SK-N-SH treated with all-trans-retinoic acid at 6 μM for 48 hours (cell line): ENCODE measurements around the gene CELF5.
"Not testable (repeated sequence)": the region's sequence is repeated elsewhere in the genome, so short reads cannot be mapped to it uniquely, and the experiment has no call there.

ENCODE experiments used
- ATAC-seq: fragments of 200-7000 bp; cut with Tn5 transposase; 3 replicates; pipeline ENCODE4 v1.9.1; 2020; ENCODE audit warnings: mild to moderate bottlenecking, moderate library complexity
- ARNTL ChIP-seq: fragments of 450-650 bp; formaldehyde crosslinking; IDR thresholded peaks from 2 replicates; pipeline ENCODE4 v1.5.0; 2020; ENCODE audit warnings: low read depth, mild to moderate bottlenecking, moderate library complexity, borderline replicate concordance
- CSDC2 ChIP-seq: fragments of 250-450 bp; sonication (Bioruptor Pico); IDR thresholded peaks from 2 replicates; pipeline ENCODE4 v1.5.0; 2020; ENCODE audit warnings: mild to moderate bottlenecking, moderate library complexity
- CSRNP3 ChIP-seq: fragments of 250-450 bp; sonication (Bioruptor Pico); IDR thresholded peaks from 2 replicates; pipeline ENCODE4 v1.5.1; 2021; ENCODE audit warnings: mild to moderate bottlenecking, moderate library complexity
- GLIS3 ChIP-seq: fragments of 250-450 bp; sonication (Bioruptor Pico); IDR thresholded peaks from 2 replicates; pipeline ENCODE4 v1.5.0; 2020; ENCODE audit warnings: mild to moderate bottlenecking, moderate library complexity
- ISL1 ChIP-seq: fragments of 250-450 bp; sonication (Bioruptor Pico); IDR thresholded peaks from 2 replicates; pipeline ENCODE4 v2.1.2; 2022; ENCODE audit warnings: mild to moderate bottlenecking, moderate library complexity
- OSR1 ChIP-seq: fragments of 250-450 bp; sonication (Bioruptor Pico); IDR thresholded peaks from 2 replicates; pipeline ENCODE4 v1.8.0; 2022; ENCODE audit warnings: moderate library complexity, mild to moderate bottlenecking, inconsistent platforms
- PATZ1 ChIP-seq: fragments of 250-450 bp; sonication (Bioruptor Pico); IDR thresholded peaks from 2 replicates; pipeline ENCODE4 v1.8.0; 2020; ENCODE audit warnings: mild to moderate bottlenecking, moderate library complexity, borderline replicate concordance
- PPARA ChIP-seq: fragments of 250-450 bp; sonication (Bioruptor Pico); IDR thresholded peaks from 2 replicates; pipeline ENCODE4 v1.5.0; 2020; ENCODE audit warnings: mild to moderate bottlenecking, borderline replicate concordance
- SNAI2 ChIP-seq: fragments of 250-450 bp; sonication (Bioruptor Pico); IDR thresholded peaks from 2 replicates; pipeline ENCODE4 v1.5.0; 2020; ENCODE audit warnings: mild to moderate bottlenecking, moderate library complexity
- TCF4 ChIP-seq: fragments of 250-450 bp; sonication (Bioruptor Pico); IDR thresholded peaks from 2 replicates; pipeline ENCODE4 v1.8.0; 2021; ENCODE audit warnings: mild to moderate bottlenecking, moderate library complexity, borderline replicate concordance
- TSHZ2 ChIP-seq: fragments of 250-450 bp; sonication (Bioruptor Pico); IDR thresholded peaks from 2 replicates; pipeline ENCODE4 v1.5.0; 2020; ENCODE audit warnings: mild to moderate bottlenecking, moderate library complexity
- ZFP30 ChIP-seq: fragments of 450-650 bp; formaldehyde crosslinking; IDR thresholded peaks from 2 replicates; pipeline ENCODE4 v1.5.0; 2022; ENCODE audit warnings: mild to moderate bottlenecking, moderate library complexity
- ZNF70 ChIP-seq: fragments of 450-650 bp; formaldehyde crosslinking; IDR thresholded peaks from 2 replicates; pipeline ENCODE4 v1.5.0; 2020; ENCODE audit warnings: mild to moderate bottlenecking, moderate library complexity
- ZNF8 ChIP-seq: fragments of 450-650 bp; formaldehyde crosslinking; IDR thresholded peaks from 2 replicates; pipeline ENCODE4 v1.5.0; 2020; ENCODE audit warnings: mild to moderate bottlenecking, moderate library complexity

Gene CELF5

DNA sequence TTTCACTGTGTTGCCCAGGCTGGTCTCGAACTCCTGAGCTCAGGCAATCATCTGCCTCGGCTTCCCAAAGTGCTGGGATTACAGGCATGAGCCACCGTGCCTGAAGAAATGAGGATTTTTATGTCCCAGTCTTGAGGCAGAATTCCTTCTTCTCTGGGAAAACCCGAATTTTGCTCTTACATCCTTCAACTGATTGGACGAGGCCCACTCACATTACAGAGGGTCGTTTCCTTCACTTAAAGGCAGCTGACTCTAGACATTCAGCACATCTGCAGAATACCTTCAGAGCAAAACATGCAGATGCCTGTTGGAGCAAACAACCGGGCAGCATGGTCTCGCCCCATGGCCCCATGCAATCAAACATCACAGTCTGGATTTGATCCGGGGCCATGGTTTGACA, 105.6 kb downstream of the CELF5 start:
- TF ChIP-seq SNAI2 (CRISPR knock-in tag) (no peak), GLIS3 (CRISPR knock-in tag) (no peak), OSR1 (no peak), ZFP30 (no peak), ARNTL (CRISPR knock-in tag) (no peak), PPARA (CRISPR knock-in tag) (no peak)
- ATAC-seq, result no peak

DNA sequence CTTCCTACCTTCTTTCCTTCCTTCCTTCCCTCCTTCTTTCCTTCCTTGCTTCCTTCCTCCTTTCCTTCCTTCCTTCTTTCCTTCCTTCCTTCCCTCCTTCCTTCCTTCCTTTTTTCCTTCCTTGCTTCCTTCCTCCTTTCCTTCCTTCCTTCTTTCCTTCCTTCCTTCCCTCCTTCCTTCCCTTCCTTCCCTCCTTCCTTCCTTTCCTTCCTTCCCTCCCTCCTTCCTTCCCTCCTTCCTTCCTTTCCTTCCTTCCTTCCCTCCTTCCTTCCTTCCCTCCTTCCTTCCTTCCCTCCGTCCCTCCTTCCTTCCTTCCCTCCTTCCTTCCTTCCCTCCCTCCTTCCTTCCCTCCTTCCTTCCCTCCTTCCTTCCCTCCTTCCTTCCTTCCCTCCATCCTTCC, 107.8 kb downstream of the CELF5 start:
- not testable (repeated sequence) for ATAC-seq

GRCh38 chr19:3333020-3333583, 108.6 kb downstream of the CELF5 start:
- no peak for ATAC-seq

DNA sequence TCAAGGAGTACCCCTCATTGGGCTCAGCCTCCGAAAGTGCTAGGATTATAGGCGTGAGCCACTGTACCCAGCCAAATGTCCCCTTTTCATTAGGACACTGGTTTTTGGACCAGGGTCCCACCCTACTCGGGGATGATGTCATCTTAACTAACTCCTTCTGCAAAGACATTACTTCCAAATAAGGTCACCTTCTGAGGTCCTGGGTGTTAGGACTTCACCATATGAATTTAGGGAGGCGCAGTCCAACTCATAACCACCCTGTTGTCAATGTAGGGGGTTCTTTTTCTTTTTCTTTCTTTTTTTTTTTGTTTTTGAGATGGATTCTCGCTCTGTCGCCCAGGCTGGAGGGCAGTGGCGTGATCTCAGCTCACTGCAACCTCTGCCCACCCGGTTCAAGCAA, 109.2 kb downstream of the CELF5 start:
- ATAC-seq, result no peak
- TF ChIP-seq TSHZ2 (CRISPR knock-in tag) (no peak), TCF4 (CRISPR knock-in tag) (no peak), ZNF70 (CRISPR knock-in tag) (no peak), CSDC2 (no peak), ZNF8 (CRISPR knock-in tag) (no peak), ISL1 (CRISPR knock-in tag) (no peak), ZFP30 (no peak)

More at GRCh38 chr19:3333020-3333583, 108.6 kb downstream of the CELF5 start:
- TF ChIP-seq CSDC2, result no peak
- TF ChIP-seq GLIS3 (CRISPR knock-in tag), result no peak
- TF ChIP-seq PATZ1 (CRISPR knock-in tag), result no peak
- no peak for TF ChIP-seq CSRNP3 (CRISPR knock-in tag)
- TF ChIP-seq ZNF8 (CRISPR knock-in tag), result no peak
- no peak for TF ChIP-seq ZNF70 (CRISPR knock-in tag)
- no peak for TF ChIP-seq SNAI2 (CRISPR knock-in tag)
- TF ChIP-seq TSHZ2 (CRISPR knock-in tag), result no peak
- TF ChIP-seq PPARA (CRISPR knock-in tag), result no peak
- TF ChIP-seq ARNTL (CRISPR knock-in tag), result no peak
- no peak for TF ChIP-seq TCF4 (CRISPR knock-in tag)

GRCh38 chr19:3334749-3335430, 110.4 kb downstream of the CELF5 start:
- not testable (repeated sequence) for ATAC-seq
